Uterus (tissue), 2 donors: ENCODE data around the gene BTBD10.

Experiments
- CTCF ChIP-seq, 4 experiments: fragments of 200-600 bp in 2 of 4; fragments of 450-650 bp in 2 of 4; sonication (generic) in 2 of 4; IDR thresholded peaks; one replicate each; pipeline ENCODE4 v1.5.1; 2016 to 2019; ENCODE audit warnings: antibody characterized with exemption in 4 of 4, mild to moderate bottlenecking in 2 of 4, moderate library complexity in 1 of 4
- POLR2A ChIP-seq, 2 donors: fragments of 450-650 bp; IDR thresholded peaks; one replicate each; pipeline ENCODE4 v1.6.1; 2016; ENCODE audit warnings: antibody characterized with exemption in 2 of 2, mild to moderate bottlenecking in 1 of 2, moderate library complexity in 1 of 2

GRCh38 chr11:13341026-13341425 lies 122.0 kb downstream of the BTBD10 start:
- TF ChIP-seq POLR2A (IDR thresholded peaks at IDR 0.05) (no peak), CTCF (IDR thresholded peaks at IDR 0.05) (no peak)
